ENCODE measurements around the gene UCK2. TPM values are rescaled to one million over a fixed set of nuclear protein-coding genes. Genes with fewer than 3 reads are reported as not detected.
A peak's percentile ranks its signal among the peaks of the same experiment; 100 is the strongest.
"Not testable (repeated sequence)": the region's sequence is repeated elsewhere in the genome, so short reads cannot be mapped to it uniquely, and the experiment has no call there.

The UCK2 gene
- total RNA-seq = 10 to 100 TPM in 1 of 2 donors, 1 to 10 TPM in 1; 8.0 to 18.2 TPM
- long read RNA-seq, partial matches to known transcripts = 2 of 8 reads
- long read RNA-seq, other reads (novel, unspliced or antisense) = 3 of 8 reads

DNA sequence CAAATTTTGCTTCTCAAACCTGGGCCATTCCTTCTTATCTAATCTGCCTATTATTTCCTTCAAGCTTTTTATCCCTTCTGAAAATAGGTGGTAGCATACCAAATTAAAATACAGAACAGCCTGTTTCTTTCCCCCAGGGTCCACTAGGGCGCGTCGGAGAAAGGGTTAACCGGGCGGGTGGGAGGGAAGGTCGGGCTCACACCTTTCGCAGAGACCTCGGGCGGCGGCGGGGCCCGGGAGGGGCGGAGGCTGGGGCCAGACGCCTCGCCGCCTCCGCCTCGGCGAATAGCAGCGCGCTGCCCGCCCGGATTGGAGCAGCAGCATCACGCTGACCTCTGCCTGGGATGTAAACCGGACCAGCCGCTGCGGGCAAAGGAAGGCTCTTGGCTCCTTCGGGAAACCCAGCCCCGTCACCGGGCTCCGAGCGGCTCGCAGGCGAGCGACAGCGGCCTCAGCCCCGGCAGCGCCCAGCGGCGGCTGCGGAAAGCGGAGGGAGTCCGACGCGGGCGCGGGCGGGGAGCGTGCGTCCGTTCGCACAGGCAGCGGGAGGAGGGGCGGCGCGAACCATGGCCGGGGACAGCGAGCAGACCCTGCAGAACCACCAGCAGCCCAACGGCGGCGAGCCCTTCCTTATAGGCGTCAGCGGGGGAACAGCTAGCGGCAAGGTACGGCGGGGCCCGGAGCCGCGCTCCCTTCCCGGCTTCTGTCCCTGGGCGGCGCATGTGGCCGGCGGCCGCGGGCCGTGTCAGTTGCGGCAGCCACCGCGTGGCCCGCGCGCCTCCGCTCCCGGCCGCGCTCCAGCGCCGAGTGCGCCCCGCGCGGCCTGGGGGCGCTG, at the start of gene UCK2:
Gene UCK2, plus strand, starts transcription at position 347 of the 835 bp plus-strand sequence. Its CDS starts 220 bp downstream, at position 567.
- intact Hi-C loops (cut with DNase I) = loop anchor here in 1 of 2 donors (2.0 kb wide), 1 partner anchor 59 kb away; the partner anchor contains the start of gene TMCO1
- peak; percentile 86 for DNase-seq
- peak; percentile 96 to 97 for ATAC-seq

DNA sequence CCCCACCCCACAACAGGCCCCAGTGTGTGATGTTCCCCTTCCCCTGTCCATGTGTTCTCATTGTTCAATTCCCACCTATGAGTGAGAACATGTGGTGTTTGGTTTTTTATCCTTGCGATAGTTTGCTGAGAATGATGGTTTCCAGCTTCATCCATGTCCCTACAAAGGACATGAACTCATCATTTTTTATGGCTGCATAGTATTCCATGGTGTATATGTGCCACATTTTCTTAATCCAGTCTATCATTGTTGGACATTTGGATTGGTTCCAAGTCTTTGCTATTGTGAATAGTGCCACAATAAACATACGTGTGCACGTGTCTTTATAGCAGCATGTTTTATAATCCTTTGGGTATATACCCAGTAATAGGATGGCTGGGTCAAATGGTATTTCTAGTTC, 49.2 kb upstream of the UCK2 start:
- intact Hi-C loops (cut with DNase I); DNase-seq; ATAC-seq: not testable (repeated sequence)

DNA sequence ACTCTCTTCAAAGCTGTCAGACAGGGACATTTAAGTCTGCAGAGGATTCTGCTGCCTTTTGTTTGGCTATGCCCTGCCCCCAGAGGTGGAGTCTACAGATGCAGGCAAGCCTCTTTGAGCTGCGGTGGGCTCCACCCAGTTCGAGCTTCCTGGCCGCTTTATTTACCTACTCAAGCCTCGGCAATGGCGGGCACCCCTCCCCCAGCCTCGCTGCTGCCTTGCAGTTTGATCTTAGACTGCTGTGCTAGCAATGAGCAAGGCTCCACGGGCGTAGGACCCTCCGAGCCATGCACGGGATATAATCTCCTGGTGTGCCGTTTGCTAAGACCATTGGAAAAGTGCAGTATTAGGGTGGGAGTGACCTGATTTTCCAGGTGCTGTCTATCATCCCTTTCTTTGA, 43.9 kb upstream of the UCK2 start:
- DNase-seq; intact Hi-C loops (cut with DNase I); ATAC-seq: not testable (repeated sequence)

DNA sequence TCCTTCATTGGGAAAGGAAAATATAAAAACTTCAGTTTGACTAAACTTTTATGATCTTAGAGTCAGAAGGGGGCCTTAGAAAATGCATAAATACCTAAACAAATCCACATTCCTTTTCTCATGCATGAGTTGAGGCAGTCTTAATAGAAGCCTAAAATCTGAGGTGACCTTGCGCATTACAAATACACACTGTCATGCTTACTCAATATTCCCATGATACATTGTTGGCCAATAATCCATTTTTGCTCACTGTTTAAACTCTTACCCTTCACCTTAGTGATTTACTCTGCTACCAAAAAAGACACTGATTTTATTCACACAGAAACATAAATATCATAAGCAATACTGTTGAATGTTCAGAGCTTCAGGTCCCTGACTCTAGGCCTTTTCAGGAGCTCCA, 39.7 kb upstream of the UCK2 start:
- intact Hi-C loops (cut with DNase I) = no loop called here
- DNase-seq = no peak
- ATAC-seq = no peak

DNA sequence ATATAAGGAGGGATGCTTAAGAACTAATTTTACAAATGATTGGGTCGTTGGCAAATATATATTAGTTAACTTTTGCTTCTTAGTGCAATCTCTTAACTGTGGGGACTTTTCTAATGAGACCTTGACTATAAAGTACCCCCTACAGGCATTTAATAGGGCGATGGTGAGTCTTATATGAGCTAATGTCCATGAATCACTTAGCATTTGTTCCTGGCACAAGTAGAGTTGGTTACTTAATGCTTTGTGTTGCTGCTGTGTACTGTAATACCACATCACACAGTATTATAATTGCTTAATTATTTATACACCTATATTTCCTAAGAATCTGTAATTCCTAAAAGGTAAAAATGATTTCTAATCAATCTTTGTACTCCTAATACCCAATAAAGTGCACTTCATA, 33.5 kb upstream of the UCK2 start:
- no peak for ATAC-seq
- DNase-seq = no peak
- intact Hi-C loops (cut with DNase I) = no loop called here

DNA sequence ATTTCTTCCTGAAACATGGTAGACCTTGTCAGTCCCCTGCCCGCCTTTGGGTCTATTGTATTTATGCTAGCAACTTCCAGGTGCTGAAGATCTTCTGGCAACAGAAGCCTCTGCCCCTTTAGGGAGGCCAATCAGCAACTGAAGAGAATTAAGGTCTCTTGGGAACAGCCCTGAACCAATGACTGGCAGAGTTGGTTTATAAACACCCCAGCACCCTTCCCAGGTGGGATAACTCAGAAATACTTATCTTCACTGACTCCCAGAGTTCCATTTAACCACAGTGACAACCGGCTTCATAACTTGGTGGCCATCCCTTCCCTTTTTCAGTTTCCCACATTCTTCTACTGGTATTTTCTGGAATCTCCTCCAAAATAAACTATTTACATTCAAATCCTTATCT, 31.5 kb upstream of the UCK2 start:
- DNase-seq (no peak), ATAC-seq (no peak)
- intact Hi-C loops (cut with DNase I) = no loop called here

DNA sequence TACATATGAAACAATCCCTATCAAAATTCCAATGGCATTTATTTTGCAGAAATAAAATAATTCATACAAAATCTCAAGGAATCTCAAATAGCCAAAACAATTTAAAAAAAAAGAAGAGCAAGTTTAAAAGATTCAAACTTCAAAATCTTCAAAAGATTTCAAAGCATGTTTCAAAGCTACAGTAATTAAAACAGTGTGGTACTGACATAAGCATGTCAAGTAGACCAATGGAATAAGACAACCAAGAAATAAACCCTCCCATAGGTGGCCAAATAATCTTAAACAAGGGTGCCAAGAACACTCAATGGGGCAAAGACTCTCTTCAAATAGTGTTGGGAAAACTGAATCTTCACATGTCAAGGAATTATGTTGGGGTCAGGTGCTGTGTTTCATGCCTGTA, 28.0 kb upstream of the UCK2 start:
- intact Hi-C loops (cut with DNase I) = no loop called here
- ATAC-seq = no peak
- no peak for DNase-seq

DNA sequence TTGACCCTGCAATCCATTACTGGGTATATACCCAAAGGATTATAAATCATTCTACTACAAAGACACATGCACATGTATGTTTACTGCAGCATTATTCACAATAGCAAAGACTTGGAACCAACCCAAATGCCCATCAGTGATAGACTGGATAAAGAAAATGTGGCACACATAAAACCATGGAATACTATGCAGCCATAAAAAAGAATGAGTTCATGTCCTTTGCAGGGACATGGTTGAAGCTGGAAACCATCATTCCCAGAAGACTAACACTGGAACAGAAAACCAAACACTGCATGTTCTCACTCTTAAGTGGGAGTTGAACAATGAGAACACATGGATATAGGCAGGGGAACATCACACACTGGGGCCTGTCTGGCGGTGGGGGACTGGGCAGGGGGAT, 22.9 kb upstream of the UCK2 start:
- ATAC-seq; DNase-seq; intact Hi-C loops (cut with DNase I): not testable (repeated sequence)

DNA sequence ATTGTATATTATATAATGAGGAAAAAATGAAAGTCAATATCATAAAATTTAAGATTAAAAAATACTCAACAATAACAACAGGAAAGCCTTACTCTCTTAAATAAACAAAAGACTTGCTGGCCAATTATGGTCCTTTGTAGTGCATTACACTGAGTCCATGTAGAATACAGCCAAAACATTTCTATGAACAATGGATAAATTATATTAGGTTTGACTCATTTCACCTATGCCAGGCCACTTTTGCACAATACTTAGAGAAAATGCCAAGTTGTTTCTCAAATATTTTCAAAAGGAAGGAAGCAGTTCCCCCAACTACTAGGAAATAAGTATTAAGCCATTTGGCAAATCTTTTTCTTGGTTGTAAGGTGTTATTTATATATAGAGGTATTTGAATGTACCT, 19.8 kb upstream of the UCK2 start:
- intact Hi-C loops (cut with DNase I) = no loop called here
- DNase-seq = no peak
- no peak for ATAC-seq

DNA sequence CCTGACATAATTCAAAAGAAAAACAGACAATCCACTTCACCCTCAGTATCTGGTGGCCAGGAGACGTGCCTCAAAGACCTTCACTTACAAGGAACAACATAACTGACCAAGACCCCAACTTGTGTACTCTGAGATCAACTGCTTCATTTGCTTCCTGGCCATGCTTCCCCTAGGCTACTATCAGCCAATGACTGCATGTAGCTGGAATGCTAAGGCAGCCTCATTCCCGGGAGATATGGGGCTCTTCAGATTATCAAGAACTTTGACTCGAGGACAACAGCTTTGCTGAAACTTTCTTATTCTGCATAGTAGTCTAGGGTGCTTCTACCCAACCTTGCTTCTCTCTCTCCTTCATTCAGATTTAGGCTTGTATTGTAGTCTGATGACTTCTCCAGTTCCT, 11.7 kb upstream of the UCK2 start:
- ATAC-seq = peak in 1 of 2 donors; percentile 82
- no peak for DNase-seq
- intact Hi-C loops (cut with DNase I) = no loop called here

DNA sequence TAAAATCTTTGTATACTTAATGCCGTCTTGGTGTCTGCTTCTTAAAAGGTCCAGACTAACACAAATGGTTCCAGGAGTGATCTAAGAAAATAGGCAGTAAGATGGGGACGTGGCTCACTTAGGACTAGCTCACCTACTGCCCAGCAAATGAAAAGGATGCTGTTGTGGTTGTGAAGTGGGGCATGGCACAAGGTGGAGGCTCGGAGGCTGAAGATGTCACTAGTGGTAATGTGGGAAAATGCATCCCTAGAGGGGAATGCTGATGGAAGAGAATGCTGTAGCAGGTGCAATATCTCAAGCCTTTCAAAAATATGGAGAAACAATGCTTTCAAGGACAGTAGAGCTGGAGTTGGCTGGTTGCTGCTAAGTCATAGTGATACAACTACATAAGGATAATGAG, 11.3 kb upstream of the UCK2 start:
- intact Hi-C loops (cut with DNase I) = no loop called here
- ATAC-seq (peak; percentile 17 to 23), DNase-seq (no peak)

DNA sequence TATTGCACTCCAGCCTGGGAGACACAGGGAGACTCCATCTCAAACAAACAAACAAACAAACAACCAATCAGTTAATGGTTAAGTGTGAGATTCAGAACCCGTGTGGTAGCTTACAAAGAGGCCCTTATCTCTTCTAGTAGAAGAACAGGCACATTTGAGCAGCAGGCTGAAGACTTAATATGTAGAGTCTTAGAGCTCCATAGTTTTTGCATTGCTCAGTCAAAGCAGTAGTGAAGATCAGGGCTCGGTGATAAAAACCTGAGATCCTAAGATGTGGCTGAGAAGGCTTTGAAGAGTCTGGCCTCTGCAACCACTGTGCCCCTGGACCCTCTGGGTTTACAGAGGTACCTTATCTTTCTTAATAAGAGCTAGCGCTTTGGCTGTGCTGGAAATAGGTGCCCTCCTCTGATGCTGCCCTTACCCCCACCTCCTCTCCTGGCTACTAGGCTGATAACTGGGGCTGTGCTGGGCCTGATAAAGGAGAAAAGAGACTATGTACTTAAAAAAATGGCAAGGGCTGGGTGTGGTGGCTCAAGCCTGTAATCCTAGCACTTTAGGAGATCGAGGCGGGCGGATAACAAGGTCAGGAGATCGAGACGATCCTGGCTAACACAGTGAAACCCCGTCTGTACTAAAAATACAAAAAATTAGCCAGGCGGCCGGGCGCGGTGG, 10.5 kb upstream of the UCK2 start:
- intact Hi-C loops (cut with DNase I) = no loop called here
- DNase-seq (no peak), ATAC-seq (peak; percentile 47 to 66)

DNA sequence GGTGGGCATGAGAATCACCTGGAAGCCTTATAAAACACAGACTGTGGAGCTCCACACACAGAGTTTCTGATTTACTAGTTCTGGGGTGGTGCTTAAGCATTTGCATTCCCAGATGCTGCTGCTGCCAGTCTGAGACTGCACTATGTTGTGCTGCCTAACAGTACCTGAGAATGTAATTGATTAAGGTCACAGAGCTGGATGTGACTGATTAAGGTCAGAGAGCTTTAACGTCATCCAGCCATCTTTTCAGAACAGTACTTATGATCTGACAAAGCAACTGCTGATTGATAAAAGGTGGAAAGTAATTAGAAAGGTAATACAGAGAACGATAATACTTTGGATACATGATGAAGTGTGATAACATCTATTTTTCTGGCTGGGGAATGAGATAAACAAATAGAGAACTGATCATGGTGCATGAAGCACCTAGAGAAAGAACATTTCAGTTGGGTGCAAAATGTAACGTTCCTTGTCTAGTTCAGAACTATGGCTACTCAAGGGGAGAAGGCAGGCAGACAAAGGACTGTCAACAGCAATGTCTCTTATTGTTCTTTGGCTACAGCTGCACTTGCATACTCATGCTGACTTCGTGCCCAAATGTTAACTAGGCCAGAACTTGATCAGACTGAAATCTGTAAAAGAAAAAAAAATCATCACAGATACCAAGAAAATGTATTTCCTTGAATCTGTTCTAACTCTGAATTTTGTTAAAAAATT, 3.7 kb upstream of the UCK2 start:
- DNase-seq (no peak), ATAC-seq (no peak)
- intact Hi-C loops (cut with DNase I) = no loop called here

DNA sequence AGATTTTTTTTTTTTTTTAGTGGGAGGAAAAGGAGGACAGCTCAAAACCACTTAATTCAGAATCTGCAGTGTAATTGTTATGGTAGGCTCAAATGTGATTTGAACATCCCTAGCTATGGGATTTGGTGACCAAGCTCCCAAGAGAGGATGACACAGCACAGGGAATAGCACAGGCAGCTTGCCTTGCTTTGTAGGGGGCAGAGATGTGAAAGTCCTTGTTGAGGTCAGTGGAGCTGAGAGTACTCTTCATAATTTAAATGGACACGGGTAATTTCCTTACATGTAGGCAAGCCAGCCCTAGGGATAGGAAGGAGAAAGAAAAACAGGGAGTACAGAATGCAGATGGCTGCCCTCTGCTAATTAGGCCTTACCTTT, 3.2 kb upstream of the UCK2 start:
- no peak for ATAC-seq
- intact Hi-C loops (cut with DNase I) = no loop called here

DNA sequence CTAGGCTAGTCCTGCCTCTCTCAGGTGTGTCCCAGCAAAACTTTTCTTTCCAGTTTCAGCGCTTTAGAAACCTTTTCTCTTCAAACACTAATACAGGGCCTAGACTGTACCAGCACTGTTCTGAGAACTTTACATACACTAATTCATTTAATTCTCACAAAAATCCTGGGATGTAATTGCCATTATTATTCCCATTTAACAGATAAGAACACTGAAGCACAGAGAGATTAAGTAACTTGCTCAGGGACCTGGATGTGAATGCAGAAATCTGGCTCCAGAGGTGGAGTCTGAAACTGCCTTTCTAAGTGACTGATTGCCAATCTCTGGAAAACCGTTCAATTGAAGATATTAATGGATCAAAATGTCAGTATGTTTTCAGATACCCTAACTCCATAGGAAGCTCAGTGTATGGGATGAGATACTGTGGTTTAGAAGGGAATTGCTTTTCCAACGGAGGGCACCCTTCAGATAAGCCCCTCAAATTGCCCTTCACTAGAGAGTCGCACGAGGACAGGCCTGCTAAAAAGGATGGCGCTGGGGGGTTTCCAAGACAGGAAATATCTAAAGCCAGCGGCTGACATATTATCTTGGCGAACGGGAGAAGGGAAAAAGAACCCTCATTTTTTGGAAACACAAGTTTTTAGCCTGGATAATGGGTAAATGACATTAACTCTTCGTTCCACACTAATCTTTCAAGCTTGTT, 698 bp upstream of the UCK2 start:
- DNase-seq (no peak), ATAC-seq (no peak)
- intact Hi-C loops (cut with DNase I) = loop anchor here in 1 of 2 donors (2.0 kb wide), 1 partner anchor 58 kb away; the partner anchor contains the start of gene TMCO1

More for the DNA sequence above, 3.2 kb upstream of the UCK2 start:
- DNase-seq = no peak

DNA sequence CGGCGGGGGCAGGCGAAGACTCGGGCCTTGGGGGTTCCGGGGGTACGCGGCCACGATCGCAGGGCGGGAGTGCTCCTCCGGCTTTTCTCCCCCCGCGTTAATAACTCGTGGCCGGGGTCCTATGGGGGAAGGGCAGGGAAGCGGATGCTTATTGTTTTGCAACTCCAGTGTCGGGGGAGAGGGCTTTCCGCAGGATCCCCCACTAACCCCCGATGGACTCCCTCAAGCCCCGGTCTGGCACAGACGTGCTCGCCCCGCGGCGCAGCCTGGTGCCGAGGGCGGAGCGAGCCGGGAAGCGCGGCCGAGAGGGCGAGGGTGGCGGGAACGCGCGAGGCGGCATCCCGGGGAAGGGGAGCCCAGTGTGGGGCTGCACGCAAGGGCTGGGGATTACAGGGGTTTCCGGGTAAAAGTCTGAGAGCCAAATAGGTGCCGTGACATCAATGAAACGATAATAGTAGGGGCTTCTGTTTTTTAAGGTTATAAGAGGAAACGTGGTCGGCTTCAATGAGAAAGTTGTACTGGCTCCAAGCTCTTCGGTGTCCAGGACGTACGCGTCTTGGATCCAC, 772 bp downstream of the UCK2 start:
- DNase-seq (peak; percentile 55), ATAC-seq (peak; percentile 41 to 57)
- intact Hi-C loops (cut with DNase I) = no loop called here

DNA sequence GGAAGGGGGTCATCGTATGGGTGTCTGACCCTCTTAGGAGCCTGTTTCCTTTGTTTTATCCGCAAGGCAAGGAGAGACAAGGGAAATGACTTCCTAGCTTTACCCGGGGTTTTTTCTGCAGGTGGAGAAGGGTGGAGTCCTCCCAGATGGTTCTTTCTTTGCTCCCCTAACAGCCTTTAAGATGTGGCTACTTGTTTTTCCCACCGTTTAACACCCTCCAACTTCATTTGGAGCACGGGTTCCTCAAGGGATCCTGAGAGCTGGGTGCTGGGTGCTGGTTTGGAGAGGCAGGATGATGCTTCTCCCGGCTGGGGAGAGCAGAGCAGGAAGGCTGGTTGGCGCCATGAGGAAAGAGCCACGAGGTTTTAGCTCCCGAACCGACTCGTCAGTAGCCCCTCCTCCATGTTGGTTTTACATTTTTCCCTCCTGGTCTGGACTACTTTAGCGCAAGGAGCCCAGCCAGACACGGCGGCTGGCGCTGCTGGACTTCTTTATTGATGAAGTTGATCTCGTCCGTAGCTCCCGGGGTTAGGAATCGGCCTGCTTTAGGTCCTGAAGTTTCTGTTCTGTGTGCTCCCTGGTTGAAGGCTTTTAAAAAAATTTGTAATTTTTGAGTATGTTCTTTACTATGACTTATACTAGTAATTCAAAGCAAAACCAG, 1.4 kb downstream of the UCK2 start:
- ATAC-seq (peak; percentile 43 to 68), DNase-seq (peak; percentile 48)
- intact Hi-C loops (cut with DNase I) = no loop called here

DNA sequence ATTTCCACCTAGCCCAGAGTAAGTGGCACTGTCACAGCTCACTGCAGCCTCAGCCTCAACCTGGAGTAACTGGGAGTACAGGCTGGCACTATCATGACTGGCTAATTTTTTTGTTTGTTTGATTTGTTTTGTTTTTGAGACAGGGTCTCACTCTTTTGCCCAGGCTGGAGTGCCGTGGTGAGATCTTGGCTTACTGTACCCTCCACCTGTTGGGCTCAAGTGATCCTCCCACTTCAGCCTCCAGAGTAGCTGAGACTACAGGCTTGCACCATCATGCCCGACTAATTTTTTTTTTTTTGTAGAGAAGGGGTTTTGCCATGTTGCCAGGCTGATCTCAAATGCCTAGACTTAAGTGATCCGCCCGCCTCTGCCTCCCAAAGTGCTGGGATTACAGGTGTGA, 2.5 kb downstream of the UCK2 start:
- intact Hi-C loops (cut with DNase I) = loop anchor here in 1 of 2 donors (10.0 kb wide), 1 partner anchor 65 kb away; no protein-coding TSS in a partner anchor
- DNase-seq (no peak), ATAC-seq (no peak)

Measured in left cardiac atrium (tissue), 4 donors.